ENCODE results near the gene CDKN2C.
"Not testable (repeated sequence)": the region's sequence is repeated elsewhere in the genome, so short reads cannot be mapped to it uniquely, and the experiment has no call there.

Gene CDKN2C

GRCh38 chr1:50969611-50970508 is at the start of gene CDKN2C:
TSS of gene CDKN2C (plus strand) at chr1:50970245. CDS start at chr1:50970369, 124 bp downstream.
- DNase-seq (ENCODE audit: low spot score) = peak; percentile 55

DNA sequence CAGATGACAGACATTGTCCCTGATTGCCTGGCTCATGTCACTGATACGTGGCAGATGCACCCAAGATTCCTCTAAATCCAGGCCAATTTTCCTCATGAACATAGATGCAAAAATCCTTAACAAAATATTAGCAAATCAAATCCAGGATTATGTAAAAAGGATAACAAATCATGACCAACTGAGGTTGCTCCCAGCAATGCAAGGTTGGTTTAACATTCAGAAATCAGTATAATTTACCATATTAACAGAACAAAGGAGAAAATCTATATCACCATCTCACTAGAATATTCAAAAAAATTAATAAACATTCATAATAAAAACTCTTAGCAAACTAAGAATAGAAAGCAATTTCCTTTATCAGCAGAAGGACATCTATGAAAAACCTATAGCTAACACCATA is 49.6 kb upstream of the CDKN2C start:
- no peak for DNase-seq (ENCODE audit: low spot score)

GRCh38 chr1:50921029-50921428 is 49.0 kb upstream of the CDKN2C start:
- DNase-seq (ENCODE audit: low spot score) = no peak

GRCh38 chr1:50923564-50923963 is 46.5 kb upstream of the CDKN2C start:
- DNase-seq (ENCODE audit: low spot score) = no peak

- DNase-seq (ENCODE audit: low spot score) = no peak
Measured at GRCh38 chr1:50929376-50929958, 40.6 kb upstream of the CDKN2C start.

DNA sequence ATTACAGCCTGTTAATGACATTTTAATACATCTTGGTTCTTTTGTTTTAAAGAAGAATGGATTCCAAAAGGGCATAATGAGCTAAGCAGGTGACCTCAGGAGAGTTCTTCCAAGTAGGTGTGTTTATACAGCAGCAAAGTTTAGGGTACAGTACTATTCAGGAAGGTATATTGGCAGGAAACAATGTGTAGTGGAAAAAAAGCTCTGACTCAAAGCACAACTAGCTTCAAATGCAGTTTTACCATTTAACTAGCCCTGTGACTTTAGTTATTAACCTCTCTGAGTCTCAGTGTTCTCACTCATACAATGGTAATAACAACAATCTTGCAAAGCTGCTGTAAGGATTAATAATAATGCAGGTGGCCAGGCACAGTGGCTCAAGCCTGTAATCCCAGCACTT is 39.9 kb upstream of the CDKN2C start:
- DNase-seq (ENCODE audit: low spot score) = no peak

GRCh38 chr1:50930965-50931737 is 38.9 kb upstream of the CDKN2C start:
- no peak for DNase-seq (ENCODE audit: low spot score)

DNA sequence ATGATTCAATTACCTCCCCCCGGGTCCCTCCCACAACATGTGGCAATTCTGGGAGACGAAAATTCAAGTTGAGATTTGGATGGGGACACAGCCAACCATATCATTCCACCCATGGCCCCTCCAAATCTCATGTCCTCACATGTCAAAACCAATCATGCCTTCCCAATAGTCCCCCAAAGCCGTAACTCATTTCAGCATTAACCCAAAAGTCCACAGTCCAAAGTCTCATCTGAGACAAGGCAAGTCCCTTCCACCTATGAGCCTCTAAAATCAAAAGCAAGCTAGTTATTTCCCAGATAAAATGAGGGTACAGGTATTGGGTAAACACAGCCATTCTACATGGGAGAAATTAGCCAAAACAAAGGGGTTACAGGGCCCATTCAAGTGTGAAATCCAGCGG is 38.0 kb upstream of the CDKN2C start:
- DNase-seq (ENCODE audit: low spot score) = not testable (repeated sequence)

DNA sequence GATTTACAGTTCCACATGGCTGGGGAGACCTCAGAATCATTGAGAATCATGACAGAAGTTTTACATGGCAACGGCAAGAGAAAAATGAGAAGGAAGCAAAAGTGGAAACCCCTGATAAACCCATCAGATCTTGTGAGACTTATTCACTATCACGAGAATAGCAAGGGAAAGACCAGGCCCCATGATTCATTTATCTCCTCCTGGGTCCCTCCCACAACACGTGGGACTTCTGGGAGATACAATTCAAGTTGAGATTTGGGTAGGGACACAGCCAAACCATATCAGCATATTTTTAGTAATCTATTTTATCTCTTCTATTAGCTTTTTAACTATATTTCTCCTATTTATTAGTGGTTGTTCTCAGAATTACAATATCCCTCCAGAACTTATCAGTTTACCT is 36.3 kb upstream of the CDKN2C start:
- DNase-seq (ENCODE audit: low spot score) = not testable (repeated sequence)

DNA sequence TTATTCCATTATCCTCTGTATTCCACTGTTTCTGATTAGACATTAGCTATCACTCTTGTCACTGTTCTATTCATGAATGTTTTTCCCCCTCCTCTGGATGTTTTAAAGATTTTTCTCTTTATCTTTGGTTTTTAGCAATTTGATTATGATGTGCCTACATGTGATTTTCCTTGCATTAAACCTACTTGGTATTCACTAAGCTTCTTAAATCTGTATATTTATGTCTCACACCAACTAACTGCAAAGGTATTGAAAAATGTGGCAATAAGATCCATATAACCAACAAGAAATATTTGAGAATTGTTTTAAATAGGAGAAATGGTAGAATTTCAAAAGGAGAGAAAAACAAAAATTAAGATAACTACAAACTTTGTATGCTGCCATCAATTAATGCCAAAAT is 35.2 kb upstream of the CDKN2C start:
- no peak for DNase-seq (ENCODE audit: low spot score)

DNA sequence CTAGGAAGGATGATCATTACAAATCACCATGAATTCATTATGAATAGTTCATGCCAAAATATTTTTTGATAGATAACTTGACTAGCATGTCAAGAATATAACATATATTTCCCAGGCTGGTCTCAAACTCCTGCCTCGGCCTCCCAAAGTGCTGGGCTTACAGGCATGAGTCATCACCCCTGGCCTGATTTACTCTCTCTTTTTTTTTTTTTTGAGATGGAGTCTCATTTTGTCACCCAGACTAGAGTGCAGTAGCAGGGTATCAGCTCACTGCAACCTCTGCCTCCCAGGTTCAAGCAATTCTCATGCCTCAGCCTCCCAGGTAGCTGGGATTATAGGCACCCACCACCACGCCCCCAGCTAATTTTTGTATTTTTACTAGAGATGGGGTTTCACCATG is 34.8 kb upstream of the CDKN2C start:
- DNase-seq (ENCODE audit: low spot score) = not testable (repeated sequence)

- no peak for DNase-seq (ENCODE audit: low spot score)
Measured at GRCh38 chr1:50936321-50936720, 33.7 kb upstream of the CDKN2C start.

DNA sequence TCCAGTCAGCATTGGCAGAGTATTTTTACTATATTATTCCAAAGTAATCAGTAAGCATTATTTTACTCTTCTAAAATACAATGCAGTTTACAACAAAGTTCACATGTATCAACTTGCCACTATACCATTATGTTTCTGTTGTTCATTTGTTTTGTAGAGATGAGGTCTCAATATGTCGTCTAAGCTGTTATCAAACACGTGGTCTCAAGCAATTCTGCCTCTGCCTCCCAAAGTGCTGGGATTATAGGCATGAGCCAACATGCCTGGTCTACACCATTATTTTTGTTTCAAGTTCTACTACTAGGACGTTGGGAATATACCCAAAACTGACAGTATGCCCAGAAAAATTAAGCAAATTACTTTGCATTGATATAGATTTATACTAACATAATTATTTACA is 29.8 kb upstream of the CDKN2C start:
- no peak for DNase-seq (ENCODE audit: low spot score)

DNA sequence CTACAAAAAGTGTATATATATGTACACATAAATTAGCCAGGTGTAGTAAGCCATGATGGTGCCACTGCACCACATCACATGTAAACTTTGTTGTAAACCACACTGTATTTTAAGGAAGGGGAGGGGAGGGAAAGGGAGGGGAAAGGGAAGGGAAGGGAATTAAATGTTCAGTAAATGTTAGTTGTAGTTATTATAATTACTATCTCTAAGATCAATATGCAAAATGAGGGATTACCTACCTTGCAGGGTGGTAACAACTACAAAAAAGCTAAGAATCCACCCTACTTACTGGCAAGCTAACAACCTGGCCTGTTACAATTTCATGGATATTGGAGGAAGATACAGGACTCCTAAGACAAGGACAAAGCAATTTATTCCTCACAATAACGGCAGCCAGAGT is 27.7 kb upstream of the CDKN2C start:
- DNase-seq (ENCODE audit: low spot score) = no peak

- DNase-seq (ENCODE audit: low spot score) = no peak
Measured at GRCh38 chr1:50949286-50949982, 20.6 kb upstream of the CDKN2C start.

DNA sequence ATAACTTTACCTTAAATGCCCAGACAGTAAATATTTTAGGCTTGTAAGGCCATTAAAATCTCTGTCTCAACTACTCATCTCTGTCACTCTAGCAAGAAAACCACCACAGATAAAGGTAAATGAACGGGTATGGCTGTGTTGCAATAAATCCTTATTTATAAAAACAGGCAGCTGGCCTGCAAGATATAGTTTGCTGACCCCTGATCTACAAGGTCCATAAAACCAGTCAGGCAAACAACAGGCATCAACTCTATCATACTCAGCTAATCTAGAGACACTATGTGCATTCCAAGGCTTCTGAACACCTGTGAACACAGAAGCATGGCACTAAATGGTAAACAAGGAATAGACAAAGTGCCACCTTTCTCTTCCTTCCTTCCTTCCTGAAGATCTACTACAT is 19.6 kb upstream of the CDKN2C start:
- no peak for DNase-seq (ENCODE audit: low spot score)

GRCh38 chr1:50952566-50952965 is 17.5 kb upstream of the CDKN2C start:
- not testable (repeated sequence) for DNase-seq (ENCODE audit: low spot score)

DNA sequence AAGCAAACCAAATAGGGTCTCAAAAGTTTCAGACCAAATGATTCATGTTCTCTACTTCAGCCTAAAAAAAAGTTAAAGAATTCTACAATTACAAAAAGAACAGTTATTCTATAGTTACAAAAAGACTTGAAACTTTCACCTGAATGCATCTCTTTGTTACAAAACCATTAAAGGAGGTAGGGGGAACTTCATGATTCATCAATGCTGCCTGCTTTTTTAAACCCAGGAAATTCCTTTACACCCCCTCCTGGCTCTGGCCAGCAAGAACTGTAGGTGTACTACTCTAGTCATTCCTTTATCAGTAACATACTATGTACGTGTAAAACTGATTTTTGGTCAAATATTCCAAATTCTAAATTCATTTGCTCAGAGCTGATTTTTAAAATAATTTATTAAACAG is 14.9 kb upstream of the CDKN2C start:
- DNase-seq (ENCODE audit: low spot score) = no peak

- peak; percentile 53 for DNase-seq (ENCODE audit: low spot score)
Measured at GRCh38 chr1:50959303-50959912, 10.6 kb upstream of the CDKN2C start.

DNA sequence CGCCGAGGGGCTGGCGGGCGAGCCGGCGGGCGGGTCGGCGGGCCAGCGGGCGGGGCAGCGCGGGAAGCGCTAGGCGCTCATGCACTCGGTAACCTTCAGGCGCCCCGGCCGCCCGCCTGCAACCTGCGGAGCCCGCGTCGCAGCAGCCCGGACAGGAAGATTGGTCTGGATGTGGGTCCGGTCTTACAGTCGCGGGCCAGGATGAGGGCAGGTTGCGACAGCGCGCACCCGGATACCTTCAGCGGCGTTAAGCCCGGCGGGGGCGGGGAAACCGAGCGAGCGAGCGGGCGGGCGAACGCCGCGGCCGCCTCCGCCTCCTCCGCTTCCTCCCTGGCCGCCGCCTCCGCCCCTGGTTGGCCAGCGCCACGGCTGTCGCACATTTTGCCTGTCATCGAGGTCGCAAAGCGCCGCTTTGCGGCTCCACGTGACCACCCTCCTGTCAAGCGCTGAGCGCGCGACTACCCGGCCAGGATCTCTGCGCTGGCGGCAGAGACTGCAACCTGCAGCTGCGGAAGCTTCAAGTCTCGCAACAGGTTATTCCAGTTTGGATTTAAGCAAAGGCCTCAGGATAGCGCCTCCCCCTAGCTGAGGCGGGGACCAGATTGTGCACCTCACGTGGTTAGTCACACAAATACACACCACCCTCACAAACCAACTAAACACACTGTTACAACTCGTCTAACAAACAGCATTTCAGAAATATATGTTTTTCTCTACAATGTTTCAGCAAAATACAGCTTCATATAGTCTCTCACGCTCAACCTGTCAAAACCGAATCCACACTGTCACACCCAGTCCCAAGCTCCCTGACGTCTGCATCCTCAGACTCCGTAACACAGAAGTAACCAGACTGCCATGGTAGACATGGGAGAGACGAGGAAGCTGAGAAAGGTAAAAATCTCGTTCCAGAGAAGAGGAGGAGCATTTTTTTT is 9.9 kb upstream of the CDKN2C start, which contains the start of gene FAF1:
Gene FAF1 (minus strand): TSS at position 355 of the 932 bp plus-strand sequence. CDS start 456 bp downstream, outside the sequence.
- DNase-seq (ENCODE audit: low spot score) = peak; percentile 95

All from HuH-7.5 (cell line).